ENCODE results near the gene FIGNL2. TPM values are rescaled to one million over a fixed set of nuclear protein-coding genes. Genes with fewer than 3 reads are reported as not detected.

Gene FIGNL2
- total RNA-seq, 4 donors from 2014 or later: not detected

DNA sequence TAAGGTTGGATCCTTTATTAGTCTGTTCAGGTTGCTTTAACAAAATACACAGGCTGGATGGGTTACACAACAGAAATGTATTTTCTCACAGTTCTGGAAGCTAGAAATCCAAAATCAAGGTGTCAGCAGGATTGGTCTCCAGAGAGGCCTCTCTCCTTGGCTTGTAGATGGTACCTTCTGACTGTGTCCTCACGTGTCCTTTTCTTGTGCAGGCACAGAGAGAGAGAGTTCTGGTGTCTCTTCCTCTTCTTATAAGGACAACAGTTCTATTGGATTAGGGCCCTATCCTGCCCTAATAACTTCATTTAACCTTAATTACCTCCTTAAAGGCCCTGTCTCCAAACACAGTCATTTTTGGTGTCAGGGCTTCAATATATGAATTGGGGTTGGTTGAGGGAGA, 34.8 kb upstream of the FIGNL2 start:
- no peak for DNase-seq
- Histone ChIP-seq H3K4me1 (peaks cover 0 to 13% (median 7%) of the 10 kb centered on the region in 4 donors), H3K36me3 (no peaks in the 10 kb centered on the region), H3K27ac (no peak overlapping the region), H3K27me3 (peaks cover 2% of the 10 kb centered on the region), H3K4me3 (no peak overlapping the region), H3K9me3 (no peaks in the 10 kb centered on the region)
- 78 to 100% methylated on average over 1 of the region's 1 CpG for WGBS, 2 donors (ENCODE audit: low coverage in 1 of 2)
- TF ChIP-seq POLR2A (IDR thresholded peaks at IDR 0.05) (no peak), EP300 (IDR thresholded peaks at IDR 0.05; ENCODE audit: low read depth) (no peak), POLR2AphosphoS5 (IDR thresholded peaks at IDR 0.05) (no peak)
- TF ChIP-seq, protein P1, sequence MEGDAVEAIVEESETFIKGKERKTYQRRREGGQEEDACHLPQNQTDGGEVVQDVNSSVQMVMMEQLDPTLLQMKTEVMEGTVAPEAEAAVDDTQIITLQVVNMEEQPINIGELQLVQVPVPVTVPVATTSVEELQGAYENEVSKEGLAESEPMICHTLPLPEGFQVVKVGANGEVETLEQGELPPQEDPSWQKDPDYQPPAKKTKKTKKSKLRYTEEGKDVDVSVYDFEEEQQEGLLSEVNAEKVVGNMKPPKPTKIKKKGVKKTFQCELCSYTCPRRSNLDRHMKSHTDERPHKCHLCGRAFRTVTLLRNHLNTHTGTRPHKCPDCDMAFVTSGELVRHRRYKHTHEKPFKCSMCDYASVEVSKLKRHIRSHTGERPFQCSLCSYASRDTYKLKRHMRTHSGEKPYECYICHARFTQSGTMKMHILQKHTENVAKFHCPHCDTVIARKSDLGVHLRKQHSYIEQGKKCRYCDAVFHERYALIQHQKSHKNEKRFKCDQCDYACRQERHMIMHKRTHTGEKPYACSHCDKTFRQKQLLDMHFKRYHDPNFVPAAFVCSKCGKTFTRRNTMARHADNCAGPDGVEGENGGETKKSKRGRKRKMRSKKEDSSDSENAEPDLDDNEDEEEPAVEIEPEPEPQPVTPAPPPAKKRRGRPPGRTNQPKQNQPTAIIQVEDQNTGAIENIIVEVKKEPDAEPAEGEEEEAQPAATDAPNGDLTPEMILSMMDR (IDR thresholded peaks at IDR 0.05): no peak
- in situ Hi-C loops (cut with MboI; ENCODE audit: low pct_ligation_motif_present in 1 of 4, low pct_unique_long_range_greater_than_20kb in 1 of 4, low sequenced_read_pairs in 3 of 4) (no loop called here), intact Hi-C loops (cut with DNase I; ENCODE audit: low total_unique reads) (no loop called here)

DNA sequence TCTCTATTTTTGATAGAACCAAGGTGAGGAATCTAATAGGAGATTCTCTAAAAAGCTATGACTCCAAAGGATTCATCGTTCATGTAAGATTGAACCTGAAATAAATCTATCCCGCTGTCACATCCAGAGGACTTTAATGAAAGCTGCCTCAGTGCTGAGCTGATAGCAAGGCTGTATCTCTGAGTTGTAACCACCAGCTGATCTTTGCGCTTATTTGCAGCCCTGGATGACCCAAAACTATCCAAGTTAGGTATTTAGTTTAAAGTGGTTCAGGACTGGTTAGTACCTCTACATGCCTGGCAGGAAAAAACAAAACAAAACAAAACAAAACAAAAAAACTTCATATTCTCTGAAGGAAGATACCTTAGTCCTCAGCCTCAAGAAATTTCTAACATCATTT, 30.6 kb upstream of the FIGNL2 start:
- no peak overlapping the region for H3K27ac ChIP-seq
- WGBS, 2 donors (ENCODE audit: low coverage in 1 of 2): 79 to 93% methylated on average over 3 of the region's 3 CpGs
- in situ Hi-C loops (cut with MboI; ENCODE audit: low pct_ligation_motif_present in 1 of 4, low pct_unique_long_range_greater_than_20kb in 1 of 4, low sequenced_read_pairs in 3 of 4): no loop called here
- no peaks in the 10 kb centered on the region for H3K27me3 ChIP-seq
- DNase-seq: no peak
- no peak for TF ChIP-seq POLR2AphosphoS5 (IDR thresholded peaks at IDR 0.05)
- TF ChIP-seq, protein P1 (IDR thresholded peaks at IDR 0.05): no peak
- no peaks in the 10 kb centered on the region for H3K36me3 ChIP-seq
- no peaks in the 10 kb centered on the region for H3K4me1 ChIP-seq
- H3K9me3 ChIP-seq: no peaks in the 10 kb centered on the region
- intact Hi-C loops (cut with DNase I; ENCODE audit: low total_unique reads): no loop called here
- no peak overlapping the region for H3K4me3 ChIP-seq

DNA sequence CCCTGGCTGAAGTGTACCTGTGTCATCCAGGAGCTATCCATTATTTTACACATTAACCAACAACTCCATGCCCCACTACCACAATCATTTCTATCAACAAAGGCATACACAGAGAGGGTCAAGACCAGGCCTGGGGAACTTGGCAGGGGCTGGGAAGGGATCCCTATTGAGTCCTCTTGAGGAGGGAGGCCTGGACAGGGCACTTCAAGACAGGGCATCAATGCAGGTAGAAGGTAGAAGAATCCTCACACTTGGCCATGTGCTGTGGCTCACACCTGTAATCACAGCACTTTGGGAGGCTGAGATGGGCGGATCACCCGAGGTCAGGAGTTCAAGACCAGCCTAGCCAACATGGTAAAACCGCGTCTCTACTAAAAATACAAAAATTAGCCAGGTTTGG, 26.0 kb upstream of the FIGNL2 start:
- TF ChIP-seq POLR2AphosphoS5 (IDR thresholded peaks at IDR 0.05) (no peak), EP300 (IDR thresholded peaks at IDR 0.05; ENCODE audit: low read depth) (no peak), POLR2A (IDR thresholded peaks at IDR 0.05) (no peak)
- TF ChIP-seq, protein P1 (IDR thresholded peaks at IDR 0.05): no peak
- peaks cover 0 to 11% (median 4%) of the 10 kb centered on the region in 4 donors for H3K4me1 ChIP-seq
- 87 to 100% methylated on average over 1 to 4 of the region's 4 CpGs for WGBS, 2 donors (ENCODE audit: low coverage in 1 of 2)
- H3K36me3 ChIP-seq: no peaks in the 10 kb centered on the region
- DNase-seq: no peak
- in situ Hi-C loops (cut with MboI; ENCODE audit: low pct_ligation_motif_present in 1 of 4, low pct_unique_long_range_greater_than_20kb in 1 of 4, low sequenced_read_pairs in 3 of 4) (no loop called here), intact Hi-C loops (cut with DNase I; ENCODE audit: low total_unique reads) (no loop called here)
- no peak overlapping the region for H3K27ac ChIP-seq
- H3K9me3 ChIP-seq: no peaks in the 10 kb centered on the region
- H3K27me3 ChIP-seq: peaks cover 14% of the 10 kb centered on the region
- H3K4me3 ChIP-seq: no peak overlapping the region

DNA sequence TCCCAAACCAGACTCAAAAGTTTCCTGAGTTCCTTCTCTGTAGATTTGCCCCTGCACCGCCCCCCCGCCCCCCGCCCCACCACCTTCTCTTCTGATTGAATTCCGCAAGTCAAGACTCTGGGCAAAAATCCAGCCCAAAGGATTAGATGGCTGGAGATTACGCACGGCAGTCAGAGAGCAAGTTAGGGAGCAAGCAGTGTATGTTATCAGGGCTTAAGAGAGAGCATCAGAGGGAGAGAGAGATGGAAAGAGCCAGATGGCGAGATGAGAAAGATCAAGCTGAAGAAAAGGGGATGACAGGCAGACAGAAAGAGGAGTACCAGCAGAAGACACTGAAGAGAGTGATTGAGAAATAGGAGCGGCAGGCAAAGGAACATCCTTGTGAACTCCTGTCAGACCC, 25.5 kb upstream of the FIGNL2 start:
- no peak for DNase-seq
- no peak overlapping the region for H3K27ac ChIP-seq
- no peaks in the 10 kb centered on the region for H3K9me3 ChIP-seq
- H3K36me3 ChIP-seq: no peaks in the 10 kb centered on the region
- H3K4me3 ChIP-seq: no peak overlapping the region
- in situ Hi-C loops (cut with MboI; ENCODE audit: low pct_ligation_motif_present in 1 of 4, low pct_unique_long_range_greater_than_20kb in 1 of 4, low sequenced_read_pairs in 3 of 4) (no loop called here), intact Hi-C loops (cut with DNase I; ENCODE audit: low total_unique reads) (no loop called here)
- 70 to 82% methylated on average over 2 to 8 of the region's 8 CpGs for WGBS, 2 donors (ENCODE audit: low coverage in 1 of 2)
- peaks cover 19% of the 10 kb centered on the region for H3K27me3 ChIP-seq
- H3K4me1 ChIP-seq: peaks cover 4 to 16% (median 8%) of the 10 kb centered on the region in 4 donors
- no peak for TF ChIP-seq POLR2A (IDR thresholded peaks at IDR 0.05)

DNA sequence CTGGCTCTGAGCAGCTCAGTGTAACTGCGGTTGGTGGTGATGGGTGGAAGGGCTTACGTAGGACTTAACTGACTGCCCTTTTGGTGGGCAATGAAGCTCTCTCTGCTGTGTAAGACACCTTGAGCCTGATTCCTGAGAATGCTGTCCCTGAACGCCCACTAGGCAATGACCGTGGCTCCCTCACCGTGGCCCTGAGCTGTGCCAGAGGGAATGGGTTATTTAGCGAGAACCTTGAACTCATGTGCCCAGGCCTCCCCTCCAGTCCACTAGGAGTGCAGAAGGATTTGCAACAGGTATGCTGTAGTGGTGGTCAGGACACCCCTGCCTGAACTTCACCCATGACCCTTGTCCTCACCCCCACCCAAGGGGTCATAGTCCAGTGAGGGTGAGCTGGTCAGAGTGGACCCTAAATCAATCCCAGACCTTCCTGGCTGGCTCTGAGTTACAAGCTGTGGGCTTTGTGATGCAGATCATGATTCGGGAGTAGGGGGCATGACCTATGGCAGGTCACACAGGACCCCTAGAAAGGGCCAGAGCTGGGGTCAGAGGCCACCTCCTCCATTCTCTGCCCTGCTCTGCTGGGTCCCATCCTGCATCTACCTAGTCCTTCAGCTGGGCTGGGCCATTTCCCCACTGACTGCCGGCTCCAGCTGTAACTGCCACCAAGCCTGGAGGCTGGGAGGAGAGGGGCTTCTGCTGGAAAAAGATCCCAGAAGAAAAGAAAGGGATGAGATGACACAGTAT, 24.9 kb upstream of the FIGNL2 start:
- DNase-seq: no peak
- peaks cover 25% of the 10 kb centered on the region for H3K27me3 ChIP-seq
- peaks cover 8 to 21% (median 13%) of the 10 kb centered on the region in 4 donors for H3K4me1 ChIP-seq
- in situ Hi-C loops (cut with MboI; ENCODE audit: low pct_ligation_motif_present in 1 of 4, low pct_unique_long_range_greater_than_20kb in 1 of 4, low sequenced_read_pairs in 3 of 4): no loop called here
- 79 to 90% methylated on average over 2 to 8 of the region's 8 CpGs for WGBS, 2 donors (ENCODE audit: low coverage in 1 of 2)
- no peak overlapping the region for H3K27ac ChIP-seq
- no peaks in the 10 kb centered on the region for H3K9me3 ChIP-seq
- H3K4me3 ChIP-seq: no peak overlapping the region
- no peak for TF ChIP-seq POLR2AphosphoS5 (IDR thresholded peaks at IDR 0.05)
- no peak for TF ChIP-seq POLR2A (IDR thresholded peaks at IDR 0.05)
- H3K36me3 ChIP-seq: no peaks in the 10 kb centered on the region
- intact Hi-C loops (cut with DNase I; ENCODE audit: low total_unique reads): no loop called here
